HG02840 (cell line): ENCODE results near the gene CDKAL1.

Experiments
- ATAC-seq: cut with Tn5 transposase; IDR thresholded peaks from one replicate; pipeline ENCODE4 v1.9.1; 2021; ENCODE audit warnings: mild to moderate bottlenecking, moderate library complexity, moderate number of reproducible peaks; ENCODE audit not compliant: unreplicated experiment, low FRiP score

Gene CDKAL1

GRCh38 chr6:20979076-20979475 is 444.8 kb downstream of the CDKAL1 start:
- no peak for ATAC-seq

GRCh38 chr6:20983961-20984360 is 449.7 kb downstream of the CDKAL1 start:
- no peak for ATAC-seq

DNA sequence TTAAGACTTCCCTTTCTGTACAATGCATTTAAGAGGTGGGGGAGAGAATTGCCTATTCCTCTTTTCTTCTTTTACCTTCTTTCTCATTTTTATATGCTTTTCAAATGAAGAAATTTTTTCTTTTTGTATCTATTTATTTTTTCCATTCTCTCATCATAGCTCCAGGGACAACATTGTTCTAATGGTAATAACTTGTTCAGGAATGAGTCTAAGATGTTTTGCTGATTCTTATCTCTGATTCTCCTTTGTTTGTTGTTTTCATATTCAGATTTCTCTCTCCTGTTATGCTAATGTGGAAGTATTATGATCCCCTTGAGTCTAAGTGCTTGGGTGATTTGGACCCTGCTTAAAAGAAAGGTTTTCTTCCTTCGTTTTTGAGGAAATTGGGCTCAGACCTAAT is 451.6 kb downstream of the CDKAL1 start:
- no peak for ATAC-seq

GRCh38 chr6:20991910-20992309 is 457.7 kb downstream of the CDKAL1 start:
- ATAC-seq, result no peak

DNA sequence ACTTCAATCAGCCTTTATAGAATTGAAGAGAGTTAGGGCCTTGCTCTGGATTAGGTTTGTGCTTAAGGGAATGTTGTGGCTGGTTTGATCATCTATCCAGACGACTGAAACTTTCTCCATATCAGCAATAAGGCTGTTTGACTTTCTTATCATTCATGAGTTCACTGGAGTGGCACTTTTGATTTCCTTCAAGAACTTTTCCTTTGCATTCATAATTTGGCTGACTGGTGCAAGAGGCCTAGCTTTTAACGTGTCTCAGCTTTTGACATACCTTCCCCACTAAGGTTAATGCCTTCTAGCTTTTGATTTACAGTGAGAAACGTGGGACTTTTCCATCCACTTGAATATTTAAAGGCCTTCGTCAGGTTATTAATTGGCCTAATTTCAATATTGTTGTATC is 461.8 kb downstream of the CDKAL1 start:
- ATAC-seq, result no peak

GRCh38 chr6:20997143-20997769 is 463.0 kb downstream of the CDKAL1 start:
- no peak for ATAC-seq

DNA sequence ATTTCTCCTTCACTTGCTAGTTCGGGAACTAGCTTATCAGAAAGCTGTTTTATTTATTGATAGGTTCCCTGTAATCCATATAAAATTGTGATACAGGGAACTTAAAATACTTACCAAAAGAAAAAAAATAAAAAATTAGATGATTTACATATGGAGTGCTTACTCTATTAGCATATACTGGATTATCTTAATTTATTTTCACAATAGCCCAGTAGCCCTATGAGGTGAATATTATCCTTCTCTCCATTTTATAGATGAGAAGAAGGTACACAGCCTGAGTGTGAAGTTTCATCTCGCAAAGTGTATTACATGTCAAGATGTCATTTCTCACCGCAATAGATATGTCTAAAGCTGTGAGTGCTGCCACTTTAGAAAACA is 463.5 kb downstream of the CDKAL1 start:
- no peak for ATAC-seq

DNA sequence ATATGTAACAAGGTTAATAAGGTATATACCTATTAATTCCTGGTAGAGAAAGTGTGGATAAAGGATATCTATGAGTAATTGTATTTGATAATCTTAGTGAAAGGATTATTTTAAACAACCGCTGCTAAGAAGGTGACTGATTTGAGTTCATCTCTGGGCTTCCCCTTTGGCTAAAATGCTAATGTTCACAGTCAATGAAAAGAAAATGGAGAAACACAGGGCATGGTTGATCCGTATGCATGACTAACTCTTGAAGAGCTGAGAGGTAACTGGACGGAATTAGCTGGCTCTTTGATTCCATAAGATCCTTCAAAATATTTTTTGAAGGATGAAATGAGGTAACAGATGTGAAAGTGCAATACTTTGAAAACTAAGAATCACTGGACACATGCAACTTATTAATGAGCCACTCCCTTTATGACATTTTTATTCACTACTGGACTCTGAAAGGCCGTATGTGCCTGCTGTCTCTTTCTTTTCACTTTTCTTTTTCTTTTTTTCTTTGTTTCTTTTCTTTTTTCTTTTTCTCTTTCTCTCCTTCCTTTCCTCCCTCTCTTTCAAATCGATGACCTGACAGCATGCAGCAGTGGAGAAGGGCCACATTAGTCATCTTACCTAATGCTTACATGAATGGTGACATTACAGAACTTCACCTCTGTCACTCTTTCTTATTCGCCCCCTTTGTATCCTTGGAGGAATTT is 464.6 kb downstream of the CDKAL1 start:
- no peak for ATAC-seq

DNA sequence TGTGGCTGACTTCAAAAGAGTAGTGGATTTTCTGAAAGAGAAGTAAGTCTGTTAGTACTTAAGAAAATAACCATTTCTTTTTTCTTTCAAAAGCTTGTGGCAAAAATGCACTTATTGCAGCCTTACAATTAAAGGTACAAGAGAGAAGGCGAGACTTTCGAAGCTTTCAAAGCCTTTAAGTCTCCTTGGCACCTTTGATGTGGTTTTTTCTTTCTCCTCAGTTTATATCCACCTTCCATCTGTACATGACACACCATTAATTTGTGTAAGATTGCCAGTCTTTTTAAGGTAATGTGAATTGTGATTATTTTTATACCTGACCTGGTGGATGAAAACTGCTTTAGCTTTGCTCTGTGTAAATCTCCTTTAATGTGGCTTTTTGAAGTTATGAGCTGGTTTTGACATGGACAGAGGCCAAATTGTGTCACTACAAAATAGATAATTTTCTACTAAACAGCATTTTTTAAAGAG is 466.1 kb downstream of the CDKAL1 start:
- ATAC-seq, result no peak

DNA sequence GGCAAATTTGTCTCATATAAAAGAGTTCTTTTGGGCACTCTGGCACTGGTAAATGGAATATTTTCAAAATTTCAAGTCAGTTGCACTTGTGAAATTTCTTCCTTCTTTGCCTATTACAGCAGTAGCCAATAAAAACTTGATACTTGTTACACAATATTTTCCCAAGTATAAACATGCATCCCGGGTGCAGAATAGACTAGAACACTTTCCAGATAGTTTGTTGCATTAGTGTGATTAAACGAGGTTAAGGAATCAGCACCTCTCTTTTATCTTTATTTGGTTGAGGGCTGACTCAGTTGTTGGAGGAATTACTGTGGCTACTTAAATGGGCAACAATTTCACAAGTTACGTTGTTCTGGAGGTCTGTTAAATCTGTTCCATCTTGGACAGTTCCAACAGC is 467.5 kb downstream of the CDKAL1 start:
- ATAC-seq, result no peak

DNA sequence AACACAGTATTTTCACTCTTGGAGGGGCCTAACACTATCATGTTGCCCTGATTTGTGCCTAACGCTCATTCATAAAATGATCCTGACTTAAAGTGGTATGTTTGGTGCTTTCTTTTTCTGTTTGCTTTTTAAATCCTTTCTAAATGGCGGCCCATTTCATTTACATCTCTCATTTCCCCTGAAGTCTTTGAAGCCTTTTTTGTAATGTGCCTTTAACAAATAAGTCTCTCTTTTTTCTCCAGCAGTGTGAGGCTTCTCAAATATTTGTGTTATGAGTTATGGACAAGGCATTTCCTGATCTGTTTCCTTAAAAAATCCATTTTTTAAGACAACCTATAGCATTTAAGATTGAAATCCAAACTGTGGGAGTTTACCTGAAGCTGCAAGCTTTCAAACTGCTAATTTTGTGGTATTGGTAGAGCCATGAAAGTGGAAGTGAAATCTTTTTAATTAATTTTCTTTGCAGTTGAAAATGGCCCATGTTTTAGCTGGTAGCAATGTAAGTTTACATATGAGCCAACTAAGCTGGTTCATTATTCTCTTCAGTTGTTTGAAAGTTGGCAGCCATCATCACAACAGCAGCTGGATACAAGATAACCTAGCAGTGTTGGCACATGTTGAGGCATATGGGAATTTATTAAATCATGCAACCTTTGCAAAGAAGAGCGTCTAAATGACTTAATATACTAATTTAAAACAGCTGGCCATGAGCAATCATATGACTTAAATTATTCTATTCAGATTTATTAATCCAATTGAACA is 469.7 kb downstream of the CDKAL1 start:
- ATAC-seq, result peak; percentile 68

DNA sequence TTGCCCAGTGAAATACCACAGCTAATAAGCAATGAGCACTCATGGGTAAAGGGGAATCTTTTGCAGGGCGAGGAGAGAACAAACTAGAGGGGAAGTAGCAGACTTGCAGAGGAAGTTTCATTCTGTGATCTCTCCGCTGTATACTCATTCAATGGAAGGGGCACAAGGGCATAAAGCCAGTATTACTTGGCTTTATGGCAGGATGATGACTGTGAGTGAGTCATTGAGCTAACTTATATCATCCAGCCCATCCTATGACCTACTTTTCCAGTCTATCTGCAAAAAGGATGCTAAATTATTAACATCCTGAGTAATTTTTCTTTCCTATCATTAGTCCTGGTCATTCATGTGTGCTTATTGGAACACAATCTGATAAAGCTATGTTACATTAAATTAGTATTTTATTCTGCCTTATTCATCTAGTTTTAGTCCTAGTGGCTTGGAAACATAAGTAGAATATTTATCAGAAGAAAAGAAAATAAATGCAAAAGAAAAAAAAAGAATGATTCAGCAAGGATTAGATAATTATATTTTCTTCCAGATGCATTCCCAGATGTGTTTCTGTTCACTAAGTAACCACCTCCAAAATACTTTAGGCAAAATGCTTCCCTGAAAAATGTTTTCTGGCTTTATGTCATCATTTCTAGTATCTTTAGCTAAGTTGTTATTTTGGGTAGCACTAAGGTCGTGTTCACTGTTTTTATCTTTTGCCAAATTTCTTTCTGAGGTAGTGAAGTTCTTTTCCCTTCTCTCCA is 471.7 kb downstream of the CDKAL1 start:
- ATAC-seq, result no peak

- no peak for ATAC-seq
Observed at GRCh38 chr6:21019614-21020013, 485.4 kb downstream of the CDKAL1 start.

DNA sequence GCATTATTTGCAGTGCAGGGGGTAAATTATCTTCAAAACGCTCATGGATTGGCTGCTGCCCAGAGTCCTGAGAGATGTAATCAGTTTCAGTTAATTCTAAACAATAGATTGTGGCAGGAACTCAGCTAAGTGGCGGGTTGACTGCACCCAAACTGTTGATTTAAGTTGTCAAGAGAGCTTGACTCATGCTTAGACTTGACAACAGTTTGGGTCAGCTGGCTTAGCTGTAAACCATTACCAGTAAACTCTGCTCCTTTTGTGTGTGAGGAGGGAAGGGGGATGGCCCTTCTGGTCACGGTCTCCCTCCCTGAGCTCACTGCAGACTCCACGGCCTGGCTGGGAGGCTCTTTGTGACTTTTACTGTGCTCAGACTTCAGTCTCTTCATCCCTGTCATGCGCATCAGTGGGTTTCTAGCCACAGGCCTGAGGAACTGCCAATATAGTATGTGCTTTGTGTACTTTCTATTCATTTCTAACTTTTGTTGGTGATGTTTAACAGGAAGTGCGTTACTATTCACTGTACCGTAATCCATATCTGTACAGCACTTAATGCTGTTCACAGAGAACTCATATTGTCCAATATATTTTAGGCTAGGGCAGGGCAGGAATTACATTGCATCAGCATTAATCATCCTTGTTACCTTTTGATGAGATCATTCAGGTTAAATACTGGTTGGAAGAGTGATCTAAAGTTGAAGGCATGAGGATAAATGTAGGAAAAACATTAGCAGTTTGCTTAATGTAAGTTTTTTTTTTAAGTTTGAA is 488.3 kb downstream of the CDKAL1 start:
- peak; percentile 96 for ATAC-seq

DNA sequence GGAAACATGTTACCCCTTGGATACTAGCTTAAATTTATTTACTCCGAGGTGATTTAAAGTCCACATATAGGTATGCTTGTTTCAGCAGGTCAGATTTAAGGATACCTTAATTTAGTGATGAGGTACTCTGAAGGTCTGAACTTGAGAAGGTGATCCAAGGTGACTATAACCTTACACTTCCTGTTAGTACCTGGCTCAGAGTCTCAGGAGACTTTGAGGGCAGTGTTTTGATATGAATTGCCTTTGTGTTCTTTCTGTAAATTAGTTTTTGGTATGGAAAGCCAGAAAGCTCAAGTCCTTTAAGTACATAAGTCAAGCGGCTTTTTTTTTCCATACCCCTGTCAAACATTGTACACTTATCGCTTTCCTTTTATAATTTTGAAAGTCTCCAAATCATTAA is 489.0 kb downstream of the CDKAL1 start:
- ATAC-seq, result no peak

DNA sequence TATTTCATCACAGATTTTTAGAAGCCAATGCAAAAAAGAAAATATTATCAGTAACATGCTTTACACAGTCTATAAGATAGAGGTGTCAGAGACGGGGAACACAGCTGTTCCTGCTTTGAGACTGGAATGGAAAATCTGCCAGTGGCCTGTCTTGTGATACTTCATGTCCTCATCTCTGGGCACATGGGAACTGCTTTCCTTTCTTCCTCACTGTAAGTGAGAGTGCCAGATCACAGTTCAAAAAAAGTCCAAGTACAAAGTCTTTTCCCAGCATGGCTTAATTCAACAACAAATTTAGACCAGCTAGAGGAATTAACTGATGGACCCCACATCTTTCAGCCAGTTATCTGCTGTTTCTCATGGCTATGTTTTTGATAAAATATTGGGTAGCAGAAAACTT is 490.4 kb downstream of the CDKAL1 start:
- ATAC-seq, result no peak

GRCh38 chr6:21026576-21027273 is 492.5 kb downstream of the CDKAL1 start:
- ATAC-seq, result no peak

DNA sequence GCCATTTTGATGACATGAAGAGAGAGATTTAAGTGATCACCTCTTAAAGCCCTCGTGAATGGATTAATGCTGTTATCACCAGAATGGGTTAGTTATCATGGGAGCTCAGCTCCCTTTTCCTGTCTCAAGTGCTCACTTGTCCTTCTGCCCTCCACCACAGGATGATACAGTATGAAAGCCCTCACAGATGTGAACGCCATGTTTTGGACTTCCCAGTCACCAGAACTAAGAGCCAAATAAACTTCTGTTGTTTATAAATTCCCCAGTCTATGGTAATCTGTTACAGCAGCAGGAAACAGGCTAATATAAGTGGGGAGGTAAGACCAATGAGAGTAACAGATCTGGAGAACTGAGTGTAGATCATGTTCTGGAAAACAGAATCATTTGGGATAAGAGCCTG is 493.2 kb downstream of the CDKAL1 start:
- no peak for ATAC-seq

DNA sequence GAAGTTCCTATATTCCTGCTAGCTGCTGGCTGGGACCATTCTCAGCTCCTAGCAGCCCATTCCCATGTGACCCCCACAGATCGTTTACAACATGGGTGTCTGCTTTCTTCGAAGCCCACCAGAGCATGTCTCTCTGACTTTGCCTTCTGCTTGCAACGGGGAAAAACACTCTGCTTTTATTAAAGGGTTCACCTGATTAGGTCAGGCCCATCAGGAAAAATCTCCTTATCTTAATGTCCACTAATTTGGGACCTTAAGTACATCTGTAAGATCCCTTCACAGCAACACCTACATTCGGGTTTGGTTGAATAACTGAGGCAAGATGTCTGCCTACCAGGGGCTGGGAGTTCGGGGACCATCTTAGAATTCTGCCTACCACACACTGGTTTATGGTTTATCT is 496.9 kb downstream of the CDKAL1 start:
- ATAC-seq, result no peak

DNA sequence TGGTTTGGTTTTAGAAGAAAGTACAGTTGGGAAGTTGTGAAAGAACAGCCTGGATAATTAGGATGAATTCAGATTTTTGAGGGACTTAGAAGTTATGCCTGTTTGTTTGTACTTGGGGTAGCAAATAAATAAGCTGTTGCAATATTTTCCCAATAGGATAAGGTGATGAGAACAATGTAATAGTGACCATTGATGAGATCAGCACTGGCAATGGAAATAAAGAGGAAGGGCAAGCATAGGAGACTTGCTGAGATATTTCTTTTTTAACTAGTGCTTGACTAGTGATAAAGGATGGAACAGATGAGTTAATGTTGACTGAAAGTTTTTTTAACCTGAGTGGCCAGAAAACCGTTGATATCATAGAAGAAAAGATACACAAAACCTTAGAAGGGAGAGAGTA is 498.8 kb downstream of the CDKAL1 start:
- ATAC-seq, result no peak
